ENCODE measurements around the gene TOPAZ1.

DNA sequence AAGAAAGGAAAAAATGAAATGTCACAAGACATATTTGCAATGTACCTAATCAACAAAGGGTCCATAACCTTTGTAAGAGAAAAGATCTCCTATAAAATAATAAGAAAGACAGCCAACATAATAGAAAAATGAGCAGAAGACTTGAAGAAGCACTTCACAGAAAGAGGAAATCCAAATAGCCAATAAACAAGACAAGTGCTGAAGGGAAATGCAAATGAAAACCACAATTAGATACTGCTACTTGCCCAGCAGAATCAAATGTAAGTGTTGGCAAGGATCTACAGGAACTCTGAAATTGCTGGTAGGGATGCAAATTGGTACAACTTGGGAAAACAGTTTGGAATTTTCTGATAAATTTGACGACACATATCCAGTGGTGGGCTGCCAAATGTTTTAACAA, 15.1 kb upstream of the TOPAZ1 start:
- TF ChIP-seq CTCF (conservative IDR thresholded peaks at IDR 0.05; ENCODE audit: low read depth, low read length) (no peak), EZH2 (IDR thresholded peaks at IDR 0.05; ENCODE audit: low read length, unreplicated experiment) (no peak), EZH2phosphoT487 (IDR thresholded peaks at IDR 0.05; ENCODE audit: borderline replicate concordance, low read length) (no peak)
